HTR-8/SVneo (cell line): ENCODE data around the gene ANKRD44.

Source experiments
- DNase-seq: peaks from one replicate; pipeline ENCODE4 v3.0.0; 2011; ENCODE audit warnings: low spot score, mixed read lengths; ENCODE audit not compliant: insufficient read length
- FAIRE-seq: peaks from 2 replicates; lab custom pipeline; 2011; peaks lifted over from hg19 to GRCh38; lab: Jason Lieb, UNC

ANKRD44 gene

GRCh38 chr2:197159661-197160211, 150.8 kb downstream of the ANKRD44 start:
- DNase-seq (no peak), FAIRE-seq (no peak)

GRCh38 chr2:197158591-197159550, 151.7 kb downstream of the ANKRD44 start:
- DNase-seq (no peak), FAIRE-seq (no peak)

DNA sequence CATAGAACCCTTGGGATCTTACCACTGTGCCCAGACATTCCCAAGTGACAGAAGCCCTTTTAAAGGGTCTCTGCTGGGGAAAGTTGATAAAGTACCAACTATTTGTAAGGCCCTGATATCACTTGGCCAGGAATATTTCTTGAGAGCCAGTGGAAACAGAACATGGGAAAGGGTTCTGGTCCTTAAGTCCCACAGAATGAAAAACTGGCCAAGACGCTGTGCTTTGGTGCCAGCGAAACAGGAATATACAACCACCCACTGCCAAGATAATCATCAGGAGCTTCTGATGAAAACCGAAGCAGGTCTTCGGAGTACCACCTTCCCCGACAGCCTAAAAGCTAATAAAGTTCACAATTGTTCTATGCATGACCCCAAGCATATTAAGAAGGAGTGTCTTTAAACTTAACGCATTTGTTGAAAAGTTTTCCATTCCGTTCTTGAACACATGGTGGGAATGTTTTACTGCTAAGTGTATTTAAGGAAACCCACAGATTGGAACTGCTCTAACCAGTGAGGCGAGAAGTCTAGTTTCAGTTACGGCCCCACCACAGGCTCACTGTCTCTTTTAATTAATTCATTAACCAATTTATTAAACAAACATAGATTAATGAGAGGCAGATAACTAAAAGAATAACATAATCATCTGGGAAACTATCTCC, 152.6 kb downstream of the ANKRD44 start:
- FAIRE-seq (no peak), DNase-seq (no peak)

- DNase-seq (no peak), FAIRE-seq (no peak)
Measured at GRCh38 chr2:197156771-197157170, 153.8 kb downstream of the ANKRD44 start.

- no peak for DNase-seq
- FAIRE-seq: no peak
Measured at GRCh38 chr2:197152451-197153228, 157.9 kb downstream of the ANKRD44 start.

DNA sequence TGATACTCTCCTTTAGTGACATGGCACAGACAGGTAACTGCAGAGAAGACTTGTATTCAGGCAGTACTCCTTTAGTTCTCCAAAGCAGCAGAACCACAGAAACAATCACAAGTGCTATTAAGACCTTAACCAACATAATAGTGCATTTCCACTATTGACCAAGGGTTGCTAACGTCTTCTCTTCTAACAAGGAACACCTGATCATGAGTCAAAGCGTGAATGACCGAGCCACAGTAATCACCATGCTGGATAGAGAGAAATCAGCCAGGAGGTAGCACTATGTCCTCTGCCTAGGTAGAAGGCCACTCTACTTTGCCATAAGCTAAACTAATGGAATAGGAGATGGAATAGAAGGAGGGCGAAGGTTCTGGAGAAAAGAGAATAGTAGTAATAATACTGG, 161.0 kb downstream of the ANKRD44 start:
- FAIRE-seq (no peak), DNase-seq (no peak)

GRCh38 chr2:197148401-197148800, 162.2 kb downstream of the ANKRD44 start:
- FAIRE-seq (no peak), DNase-seq (no peak)

GRCh38 chr2:197147942-197148341, 162.6 kb downstream of the ANKRD44 start:
- no peak for DNase-seq
- no peak for FAIRE-seq

DNA sequence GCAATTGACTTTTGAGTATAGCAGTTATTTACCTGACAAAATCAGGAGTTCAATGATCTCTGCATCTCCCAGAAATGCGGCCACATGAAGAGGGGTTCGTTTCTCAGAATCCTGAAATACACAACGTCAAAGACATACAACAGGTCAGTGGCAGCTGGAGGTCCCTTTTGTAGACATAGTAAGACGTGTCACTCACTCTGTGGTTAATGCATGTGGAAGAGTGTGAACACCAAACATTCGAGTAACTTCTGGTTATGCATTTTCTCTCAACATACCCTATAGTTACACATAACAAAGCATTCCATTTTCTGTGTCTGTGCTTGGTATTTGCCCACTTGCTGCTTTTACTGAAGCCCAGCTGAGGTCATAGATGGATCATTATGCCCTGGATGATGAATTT, 163.6 kb downstream of the ANKRD44 start:
- DNase-seq (no peak), FAIRE-seq (no peak)

DNA sequence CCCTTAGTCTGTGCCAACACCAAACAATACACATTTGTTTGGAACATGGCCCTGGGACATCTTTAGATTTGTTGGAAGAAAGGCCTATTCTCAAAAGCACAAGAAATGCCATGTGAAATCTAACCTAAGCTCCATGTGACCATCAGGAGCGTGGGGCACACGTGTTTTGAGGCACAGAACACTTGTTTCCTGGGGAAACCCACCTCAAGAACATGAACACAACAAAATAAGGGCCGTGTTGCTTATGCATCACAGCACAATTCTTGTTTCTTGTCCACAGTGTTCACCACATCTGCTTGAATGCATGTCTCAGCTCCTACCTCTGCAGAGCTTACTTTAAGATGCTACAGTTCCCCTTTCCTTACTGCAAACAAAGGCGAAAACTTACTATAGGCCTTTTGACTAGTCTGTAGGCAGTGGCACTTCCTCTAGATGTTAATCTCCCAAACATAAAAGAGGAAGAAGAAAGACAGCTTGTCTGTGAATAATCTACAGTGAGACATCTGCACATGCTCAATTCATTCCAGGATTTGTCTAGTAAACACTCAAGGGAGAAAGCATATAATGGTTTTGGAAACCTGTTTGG, 165.0 kb downstream of the ANKRD44 start:
- no peak for FAIRE-seq

DNA sequence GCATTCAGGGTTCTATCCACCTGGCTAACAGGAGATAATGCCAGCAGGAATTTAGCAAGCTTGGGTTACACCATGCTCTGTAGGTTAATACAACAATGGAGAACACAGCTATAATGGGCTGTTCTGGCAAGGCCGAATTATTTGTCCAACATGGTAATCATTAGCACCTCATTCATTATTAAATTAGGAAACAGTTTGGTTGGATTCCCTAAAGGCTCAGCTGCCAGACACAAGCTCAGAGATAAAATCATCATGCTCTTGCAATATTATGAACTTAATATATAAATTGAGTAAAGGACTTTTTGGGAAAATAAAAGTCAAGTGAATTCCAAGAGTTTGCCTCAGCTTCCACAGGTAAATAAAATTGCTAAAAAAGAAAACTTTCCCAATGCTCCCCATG, 166.4 kb downstream of the ANKRD44 start:
- FAIRE-seq: no peak
- DNase-seq: no peak

More for the DNA sequence above, 165.0 kb downstream of the ANKRD44 start:
- DNase-seq: no peak

DNA sequence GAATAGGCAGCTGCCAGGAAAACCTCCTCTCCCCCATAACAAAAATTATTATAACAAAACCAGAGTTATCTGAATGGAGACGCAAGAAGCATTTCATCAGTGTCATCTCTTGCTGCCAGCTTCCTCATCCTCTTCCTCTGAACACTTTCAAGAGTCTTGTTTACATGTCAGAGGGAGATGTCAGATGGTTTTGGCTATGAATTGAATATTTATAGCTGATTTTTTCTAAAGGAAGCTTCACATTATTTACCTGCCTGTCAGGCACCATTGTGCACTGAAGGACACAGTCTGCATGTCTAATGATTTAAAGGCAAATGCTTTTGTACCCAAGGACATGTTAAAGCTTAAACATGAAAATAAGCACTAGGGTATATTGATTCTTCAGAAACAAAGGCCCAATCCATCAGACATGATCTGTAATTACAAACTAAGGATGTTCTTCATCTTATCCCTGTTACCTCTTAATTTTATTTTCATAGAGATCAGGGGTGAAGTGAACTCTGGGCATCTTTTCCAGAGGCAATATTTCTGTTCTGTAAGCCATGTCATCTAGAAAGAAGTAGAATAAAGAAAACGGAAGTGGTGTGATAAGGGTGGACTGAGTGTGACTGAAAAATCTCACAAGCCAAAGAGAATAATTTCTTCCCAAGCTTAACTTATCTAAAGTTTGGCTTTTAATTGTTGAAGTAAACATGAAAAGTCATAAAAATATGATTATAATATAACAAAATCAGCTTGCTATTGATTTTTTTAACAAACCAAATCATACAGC, 168.7 kb downstream of the ANKRD44 start:
- DNase-seq (no peak), FAIRE-seq (no peak)

GRCh38 chr2:197140045-197140444, 170.5 kb downstream of the ANKRD44 start:
- no peak for FAIRE-seq
- no peak for DNase-seq

DNA sequence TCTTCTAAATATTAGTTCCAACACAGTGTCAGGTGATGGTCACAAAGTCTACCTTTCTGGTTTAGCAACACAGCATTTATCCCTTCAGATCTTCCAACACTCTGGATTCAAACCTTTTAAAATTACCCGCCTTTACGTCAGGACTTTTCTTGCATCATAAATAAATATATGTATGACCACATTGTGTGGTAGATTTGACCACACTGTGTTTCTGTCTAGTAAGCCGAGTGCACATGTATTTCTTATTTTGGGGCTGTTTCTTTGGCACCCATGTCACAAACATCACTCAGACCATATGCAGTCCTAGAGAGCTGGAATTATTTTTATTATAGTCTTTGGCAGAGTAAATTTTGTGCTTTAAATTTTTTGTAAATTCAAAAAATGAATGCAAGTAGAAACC, 172.1 kb downstream of the ANKRD44 start:
- FAIRE-seq: no peak
- DNase-seq: no peak

DNA sequence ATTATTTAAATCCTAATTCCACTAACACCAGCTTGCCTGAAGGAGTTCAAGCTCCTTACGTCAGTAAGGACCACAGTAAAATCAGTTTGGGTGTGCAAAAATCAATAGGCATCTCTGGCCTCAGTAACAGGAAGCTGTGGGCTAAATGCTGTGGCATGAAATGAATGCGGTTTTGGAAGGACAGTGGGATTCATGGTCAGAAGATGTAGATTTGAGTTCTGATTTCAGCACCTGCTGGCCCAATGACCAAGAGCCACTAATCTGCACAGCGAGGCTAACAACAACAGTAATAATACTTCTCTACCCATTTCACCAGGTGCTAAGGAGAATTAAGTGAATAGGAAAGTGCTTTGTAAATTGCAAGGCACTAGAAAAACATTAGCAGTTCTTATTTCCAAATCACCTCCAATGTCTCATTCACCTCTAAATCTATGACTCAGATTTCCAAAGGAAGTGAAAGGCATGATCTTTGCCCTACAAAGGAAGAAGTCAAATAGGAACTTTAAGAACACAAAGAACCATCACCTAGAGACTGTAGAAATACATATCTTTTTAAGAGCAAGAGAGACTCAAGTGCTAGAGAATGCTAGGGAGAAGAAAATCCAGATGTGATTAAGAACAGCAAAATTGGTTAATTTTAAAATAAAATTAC, 172.6 kb downstream of the ANKRD44 start:
- no peak for DNase-seq
- no peak for FAIRE-seq

DNA sequence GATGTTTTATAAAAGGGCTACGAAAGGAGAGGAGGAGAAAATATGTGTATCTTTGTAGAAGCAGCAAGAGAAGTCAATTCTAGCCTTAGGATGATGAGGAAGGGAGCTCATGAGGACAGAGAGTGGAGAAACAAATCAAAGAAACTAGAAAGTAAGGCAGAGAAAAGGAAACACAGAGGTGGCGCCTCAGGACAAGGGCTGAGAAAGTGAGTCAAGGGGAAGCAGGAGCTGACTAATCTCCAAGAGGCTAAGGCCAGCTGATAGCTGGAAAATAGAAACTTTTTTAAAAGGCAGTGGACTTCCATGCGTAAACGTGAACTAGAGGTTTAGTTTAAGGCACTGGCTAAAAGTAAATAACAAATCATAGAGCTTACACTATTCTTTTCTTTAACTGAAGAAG, 173.3 kb downstream of the ANKRD44 start:
- DNase-seq (no peak), FAIRE-seq (no peak)

DNA sequence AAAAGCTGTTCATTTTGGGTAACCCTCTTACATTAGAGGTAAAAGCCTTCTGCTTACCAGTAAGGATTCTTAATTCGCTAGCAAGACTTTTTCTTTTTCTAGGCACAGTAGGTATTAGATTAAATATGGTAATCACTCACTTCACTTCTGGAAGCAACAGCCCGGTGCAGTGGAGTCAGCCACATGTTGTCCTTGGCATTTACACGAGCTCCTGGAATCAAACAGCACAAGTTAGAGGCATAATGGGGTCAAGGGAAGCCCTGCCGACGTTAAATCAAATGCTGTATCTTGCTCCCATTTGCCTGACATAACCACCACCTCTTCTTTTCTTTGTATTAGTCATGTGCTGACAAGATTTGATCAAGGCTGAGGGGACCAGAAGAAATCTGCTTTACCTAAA, 174.1 kb downstream of the ANKRD44 start:
- FAIRE-seq (no peak), DNase-seq (no peak)

GRCh38 chr2:197135806-197136205, 174.8 kb downstream of the ANKRD44 start:
- DNase-seq (no peak), FAIRE-seq (no peak)

- no peak for DNase-seq
- FAIRE-seq: no peak
Measured at GRCh38 chr2:197134206-197134605, 176.4 kb downstream of the ANKRD44 start.
